Measurements from ENCODE around the gene WDR20.

DNA sequence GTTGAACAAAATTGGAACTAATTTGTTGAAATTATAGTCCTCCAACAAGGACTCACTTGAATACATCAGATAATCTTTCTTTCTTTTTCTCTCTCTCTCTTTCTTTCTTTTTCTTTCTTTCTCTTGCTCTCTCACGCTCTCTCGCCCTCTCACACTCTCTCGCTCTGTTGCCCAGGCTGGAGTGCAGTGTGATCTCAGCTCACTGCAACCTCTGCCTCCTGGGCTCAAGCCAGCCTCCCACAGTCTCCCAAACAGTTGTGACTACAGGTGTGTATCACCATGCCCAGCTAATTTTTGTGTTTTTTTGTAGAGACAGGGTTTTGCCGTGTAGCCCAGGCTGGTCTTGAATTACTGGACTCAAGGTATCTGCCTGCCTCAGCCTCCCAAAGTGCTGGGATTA, 22.8 kb downstream of the WDR20 start:
- TF ChIP-seq, protein P1, sequence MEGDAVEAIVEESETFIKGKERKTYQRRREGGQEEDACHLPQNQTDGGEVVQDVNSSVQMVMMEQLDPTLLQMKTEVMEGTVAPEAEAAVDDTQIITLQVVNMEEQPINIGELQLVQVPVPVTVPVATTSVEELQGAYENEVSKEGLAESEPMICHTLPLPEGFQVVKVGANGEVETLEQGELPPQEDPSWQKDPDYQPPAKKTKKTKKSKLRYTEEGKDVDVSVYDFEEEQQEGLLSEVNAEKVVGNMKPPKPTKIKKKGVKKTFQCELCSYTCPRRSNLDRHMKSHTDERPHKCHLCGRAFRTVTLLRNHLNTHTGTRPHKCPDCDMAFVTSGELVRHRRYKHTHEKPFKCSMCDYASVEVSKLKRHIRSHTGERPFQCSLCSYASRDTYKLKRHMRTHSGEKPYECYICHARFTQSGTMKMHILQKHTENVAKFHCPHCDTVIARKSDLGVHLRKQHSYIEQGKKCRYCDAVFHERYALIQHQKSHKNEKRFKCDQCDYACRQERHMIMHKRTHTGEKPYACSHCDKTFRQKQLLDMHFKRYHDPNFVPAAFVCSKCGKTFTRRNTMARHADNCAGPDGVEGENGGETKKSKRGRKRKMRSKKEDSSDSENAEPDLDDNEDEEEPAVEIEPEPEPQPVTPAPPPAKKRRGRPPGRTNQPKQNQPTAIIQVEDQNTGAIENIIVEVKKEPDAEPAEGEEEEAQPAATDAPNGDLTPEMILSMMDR (IDR thresholded peaks at IDR 0.05; ENCODE audit: extremely low read depth in 1 of 2, insufficient read depth in 1 of 2, low read depth in 1 of 2, low read length in 2 of 2): no peak
- TF ChIP-seq POLR2AphosphoS5 (IDR thresholded peaks at IDR 0.05; ENCODE audit: insufficient read depth, low read depth, low read length) (no peak), POLR2A (IDR thresholded peaks at IDR 0.05; ENCODE audit: low read depth, low read length) (no peak), EZH2 (IDR thresholded peaks at IDR 0.05; ENCODE audit: borderline replicate concordance, low read depth, low read length, severe bottlenecking) (no peak)
- TF ChIP-seq, protein P2, sequence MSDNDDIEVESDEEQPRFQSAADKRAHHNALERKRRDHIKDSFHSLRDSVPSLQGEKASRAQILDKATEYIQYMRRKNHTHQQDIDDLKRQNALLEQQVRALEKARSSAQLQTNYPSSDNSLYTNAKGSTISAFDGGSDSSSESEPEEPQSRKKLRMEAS (IDR thresholded peaks at IDR 0.05; ENCODE audit: insufficient read depth, insufficient read length): no peak
